GM19099 (cell line): ENCODE data around the gene ZNF189.

Experiments
- POLR2A ChIP-seq: IDR thresholded peaks from 3 replicates; pipeline ENCODE4 v1.6.1; 2011; ENCODE audit warnings: low read depth; ENCODE audit not compliant: insufficient read length; ENCODE audit errors: extremely low read depth

ZNF189 gene

GRCh38 chr9:101398068-101398929, at the start of gene ZNF189, which contains the start of gene MRPL50:
TSS of gene ZNF189 (plus strand) at chr9:101398851. CDS start at chr9:101399157, 306 bp downstream.
TSS of gene MRPL50 (minus strand) at chr9:101398618. CDS start at chr9:101398592, 26 bp downstream.
- peak; percentile 88 for TF ChIP-seq POLR2A

- TF ChIP-seq POLR2A = no peak
These were observed 48.4 kb upstream of the ZNF189 start for GRCh38 chr9:101350285-101350684.

GRCh38 chr9:101352892-101353463, 45.7 kb upstream of the ZNF189 start:
- no peak for TF ChIP-seq POLR2A

- TF ChIP-seq POLR2A = no peak
These were observed 45.0 kb upstream of the ZNF189 start for GRCh38 chr9:101353683-101354082.

GRCh38 chr9:101354143-101354764, 44.4 kb upstream of the ZNF189 start:
- no peak for TF ChIP-seq POLR2A

- no peak for TF ChIP-seq POLR2A
These were observed 43.6 kb upstream of the ZNF189 start for GRCh38 chr9:101354765-101355708.

- no peak for TF ChIP-seq POLR2A
These were observed 42.0 kb upstream of the ZNF189 start for GRCh38 chr9:101356619-101357018.

GRCh38 chr9:101359679-101360078, 39.0 kb upstream of the ZNF189 start:
- no peak for TF ChIP-seq POLR2A

GRCh38 chr9:101360647-101361046, 38.0 kb upstream of the ZNF189 start:
- TF ChIP-seq POLR2A = no peak

- no peak for TF ChIP-seq POLR2A
These were observed 36.2 kb upstream of the ZNF189 start for GRCh38 chr9:101362450-101362849.

- no peak for TF ChIP-seq POLR2A
These were observed 33.5 kb upstream of the ZNF189 start for GRCh38 chr9:101365181-101365580.

- no peak for TF ChIP-seq POLR2A
These were observed 32.5 kb upstream of the ZNF189 start for GRCh38 chr9:101366038-101366756.

- TF ChIP-seq POLR2A = no peak
These were observed 31.3 kb upstream of the ZNF189 start for GRCh38 chr9:101367323-101367722.

GRCh38 chr9:101369286-101369685, 29.4 kb upstream of the ZNF189 start:
- TF ChIP-seq POLR2A = no peak
